DMS 273 (cell line): ENCODE results near the gene ADM5.

ENCODE experiments used
- DNase-seq: peaks from one replicate; lab custom pipeline; 2025; ENCODE audit not compliant: unreplicated experiment; lab: John Stamatoyannopoulos, UW

ADM5 gene

DNA sequence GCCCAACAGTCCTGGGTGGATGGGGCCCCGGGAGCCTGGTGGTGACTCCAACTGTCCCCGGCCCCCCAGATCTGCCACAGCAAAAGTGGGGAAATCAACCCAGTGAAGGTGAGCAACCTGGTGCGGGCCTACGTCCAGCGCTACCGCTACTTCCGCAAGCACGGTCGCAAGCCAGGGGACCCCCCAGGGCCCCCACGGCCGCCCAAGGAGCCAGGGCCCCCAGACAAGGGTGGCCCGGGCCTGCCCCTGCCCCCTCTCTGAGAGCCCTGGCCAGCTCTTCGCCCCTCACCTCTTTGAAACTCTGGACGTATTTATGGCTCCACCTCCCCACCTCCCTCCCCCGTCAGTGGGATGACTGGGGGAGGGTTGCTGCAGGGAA lies 31.3 kb upstream of the ADM5 start:
- no peak for DNase-seq

GRCh38 chr19:49658566-49659442 lies 30.6 kb upstream of the ADM5 start:
- DNase-seq = no peak

DNA sequence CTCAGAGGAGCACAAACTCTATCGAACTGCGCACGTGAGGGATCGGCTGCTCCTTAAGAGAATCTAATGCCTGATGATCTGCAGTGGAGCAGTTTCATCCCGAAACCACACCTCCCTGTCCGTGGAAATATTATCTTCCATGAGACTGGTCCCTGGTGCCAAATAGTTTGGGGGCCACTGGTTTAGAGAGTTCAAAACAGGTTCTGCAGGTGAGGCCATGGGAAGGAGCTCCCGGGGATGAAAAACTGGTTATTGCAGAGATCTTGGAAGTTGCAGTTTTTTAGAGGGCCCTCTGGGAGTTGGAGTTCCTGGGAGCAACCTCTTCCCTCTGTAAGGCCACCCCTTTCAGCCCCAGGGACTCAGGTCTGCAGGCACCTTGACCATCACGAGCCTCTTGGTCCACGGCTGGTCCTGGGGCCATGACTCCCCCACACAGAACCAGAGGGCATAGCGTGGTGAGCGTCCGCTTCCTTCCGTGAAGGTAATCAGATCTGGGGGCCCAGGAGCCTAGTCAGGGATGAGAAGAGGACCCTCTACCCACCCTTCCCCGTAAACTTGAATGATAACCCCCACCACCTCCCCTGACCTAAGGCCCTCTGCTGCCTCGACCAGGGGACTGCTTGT lies 28.9 kb upstream of the ADM5 start:
- no peak for DNase-seq

- no peak for DNase-seq
Measured at GRCh38 chr19:49662011-49662410, 27.4 kb upstream of the ADM5 start.

- DNase-seq = no peak
Measured at GRCh38 chr19:49663224-49663623, 26.2 kb upstream of the ADM5 start.

DNA sequence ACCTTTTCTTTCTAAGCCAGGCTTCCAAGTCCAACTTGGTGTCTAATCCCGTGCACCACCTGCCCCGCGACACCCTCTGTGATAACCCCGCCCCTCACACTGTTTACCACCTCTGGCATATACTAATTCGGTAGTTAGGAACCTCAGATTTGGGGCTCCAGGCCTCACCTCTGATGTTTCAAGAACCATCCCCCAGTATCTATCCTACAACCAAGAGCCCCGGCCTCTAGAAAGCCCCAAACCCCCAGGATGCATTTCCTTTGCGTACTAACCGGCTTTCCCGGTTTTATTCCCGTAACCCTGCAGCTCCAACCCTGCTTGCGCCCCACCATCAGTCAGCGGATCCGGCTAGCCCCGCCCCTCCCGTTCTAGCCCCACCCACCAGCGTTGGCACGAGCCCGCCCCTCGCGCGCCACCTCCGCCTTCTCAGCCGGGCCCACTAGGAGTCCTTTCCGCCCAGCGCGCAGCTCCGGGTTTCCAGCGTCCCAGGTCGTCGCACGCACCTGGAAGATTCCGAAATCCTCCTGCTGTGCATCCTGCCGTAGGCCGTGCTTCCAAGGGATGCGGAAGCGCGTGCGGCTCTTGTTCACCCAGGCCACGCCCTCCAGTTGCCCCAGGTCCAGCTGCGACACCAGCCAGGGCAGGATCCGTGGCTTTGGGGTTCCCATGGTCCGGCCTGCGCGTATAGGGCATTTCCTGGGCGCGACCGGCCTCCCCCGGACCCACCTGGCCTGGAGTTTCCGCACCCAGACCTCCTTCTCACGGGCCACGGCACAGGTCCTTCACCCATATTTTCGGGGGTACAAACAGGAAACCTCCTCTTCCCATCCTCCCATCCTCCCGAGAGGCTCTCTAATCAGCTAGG lies 25.0 kb upstream of the ADM5 start:
- peak; percentile 93 for DNase-seq

DNA sequence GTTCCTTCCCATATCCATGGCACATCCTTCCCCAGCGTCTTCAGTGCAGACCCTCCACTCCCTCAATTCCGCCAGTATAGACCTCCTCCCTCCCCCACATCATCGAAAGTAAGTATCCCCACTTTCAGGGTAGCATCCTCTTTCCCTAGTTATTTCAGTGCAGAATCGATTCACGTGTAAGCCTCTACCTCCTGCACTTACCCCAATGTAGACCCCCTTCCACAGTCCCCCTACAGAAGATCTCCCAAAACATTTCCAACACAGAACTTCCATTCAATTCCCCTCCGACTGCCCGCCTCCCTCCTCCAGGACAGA lies 24.4 kb upstream of the ADM5 start:
- no peak for DNase-seq

GRCh38 chr19:49665351-49666119 lies 23.9 kb upstream of the ADM5 start, which contains the start of the genes BCL2L12 and IRF3:
BCL2L12 (plus strand) TSS chr19:49665933; CDS start chr19:49666693, 760 bp downstream.
IRF3 (minus strand) TSS chr19:49665857; CDS start chr19:49664838, 1,019 bp downstream.
- DNase-seq = peak; percentile 99

- peak; percentile 85 for DNase-seq
Measured at GRCh38 chr19:49666120-49666444, 23.3 kb upstream of the ADM5 start.

DNA sequence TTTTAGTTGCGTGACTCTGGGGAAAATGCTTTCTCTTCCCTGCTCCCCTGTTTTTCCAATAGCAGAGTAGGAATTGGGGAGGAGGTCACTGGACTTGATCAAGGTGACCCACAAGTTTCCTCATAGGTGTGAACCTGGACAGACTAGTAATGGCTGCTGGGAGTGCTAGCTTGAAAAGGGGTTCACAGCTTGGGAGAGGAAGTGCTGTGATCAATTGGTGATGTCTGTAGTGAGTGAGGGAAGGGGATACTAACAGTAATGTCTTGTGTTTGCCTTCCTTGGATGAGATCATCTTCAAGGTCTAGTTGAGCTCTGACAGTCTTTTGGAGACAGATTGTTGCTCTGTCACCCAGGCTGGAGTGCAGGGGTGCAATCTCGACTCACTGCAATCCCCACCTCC lies 21.9 kb upstream of the ADM5 start:
- no peak for DNase-seq

GRCh38 chr19:49669516-49669915 lies 19.9 kb upstream of the ADM5 start:
- DNase-seq = no peak

DNA sequence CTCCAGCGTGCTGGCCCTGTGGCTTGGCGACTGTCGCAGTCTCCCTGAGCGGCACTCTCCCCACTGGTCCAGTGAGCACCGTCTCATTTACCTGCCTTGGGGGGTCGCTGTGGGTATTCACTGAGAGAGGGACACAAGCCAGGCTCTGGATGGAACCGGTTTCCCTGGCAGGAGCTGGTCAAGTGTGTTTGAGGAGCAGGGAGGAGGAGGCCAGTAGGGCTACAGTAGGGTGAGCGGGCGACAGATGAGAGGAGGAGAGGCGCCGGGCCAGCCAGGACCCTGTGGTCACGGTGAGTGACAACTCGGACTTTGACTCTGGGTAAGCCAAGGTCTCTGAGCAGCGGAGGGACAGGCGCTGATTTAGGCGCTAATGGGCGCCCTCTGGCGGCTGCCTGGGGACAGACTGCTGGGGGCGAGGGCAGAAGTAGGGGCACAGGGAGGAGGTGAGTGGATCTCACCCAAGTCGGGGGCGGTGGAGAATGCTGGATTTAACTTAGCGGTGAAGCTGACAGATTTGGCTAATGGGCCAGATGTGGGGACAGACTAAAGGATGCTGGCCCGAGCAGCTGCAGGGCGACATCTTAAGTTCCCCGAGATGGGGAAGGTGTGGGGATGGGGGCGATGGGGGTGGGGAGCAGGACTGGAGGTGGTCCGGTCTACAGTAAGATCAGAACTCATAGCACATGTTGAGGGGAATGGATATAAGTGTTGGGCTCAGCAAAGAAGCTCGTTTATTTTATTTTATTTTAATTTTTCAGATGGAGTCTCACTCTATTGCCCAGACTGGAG lies 17.1 kb upstream of the ADM5 start:
- DNase-seq = peak; percentile 89

DNA sequence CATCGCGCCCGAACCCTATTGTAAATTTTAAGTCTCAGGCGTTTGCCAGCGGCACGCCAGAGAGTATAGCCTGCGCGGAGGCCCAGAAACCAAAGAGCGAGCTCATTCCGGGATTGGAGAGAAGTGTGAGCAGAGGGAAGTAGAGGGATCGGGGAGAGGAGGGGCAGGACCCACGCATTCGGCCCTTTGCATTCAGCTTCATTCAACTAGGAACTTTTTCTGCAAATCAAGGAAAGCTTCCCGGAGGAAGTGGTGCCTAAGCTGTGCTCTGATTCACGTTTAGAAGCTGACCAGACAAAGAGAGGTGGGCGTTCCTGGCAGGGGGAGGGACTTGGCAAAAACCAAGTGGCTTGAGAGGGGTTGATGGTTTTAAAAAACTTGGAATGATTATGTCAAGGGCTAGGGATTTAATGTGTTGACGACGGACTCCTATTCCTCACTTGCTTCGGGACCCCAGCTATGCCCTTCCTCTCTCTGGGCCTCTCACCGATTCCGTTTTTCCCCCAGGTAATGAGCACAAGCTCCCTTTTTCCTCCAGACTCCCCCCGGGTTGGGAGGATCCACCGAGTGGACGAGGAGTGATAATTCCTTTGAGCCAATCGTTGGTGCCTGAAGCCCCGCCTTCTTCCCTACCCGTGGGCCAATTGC lies 13.1 kb upstream of the ADM5 start:
- DNase-seq = peak; percentile 96

GRCh38 chr19:49676784-49677230 lies 12.6 kb upstream of the ADM5 start:
- peak; percentile 100 for DNase-seq

DNA sequence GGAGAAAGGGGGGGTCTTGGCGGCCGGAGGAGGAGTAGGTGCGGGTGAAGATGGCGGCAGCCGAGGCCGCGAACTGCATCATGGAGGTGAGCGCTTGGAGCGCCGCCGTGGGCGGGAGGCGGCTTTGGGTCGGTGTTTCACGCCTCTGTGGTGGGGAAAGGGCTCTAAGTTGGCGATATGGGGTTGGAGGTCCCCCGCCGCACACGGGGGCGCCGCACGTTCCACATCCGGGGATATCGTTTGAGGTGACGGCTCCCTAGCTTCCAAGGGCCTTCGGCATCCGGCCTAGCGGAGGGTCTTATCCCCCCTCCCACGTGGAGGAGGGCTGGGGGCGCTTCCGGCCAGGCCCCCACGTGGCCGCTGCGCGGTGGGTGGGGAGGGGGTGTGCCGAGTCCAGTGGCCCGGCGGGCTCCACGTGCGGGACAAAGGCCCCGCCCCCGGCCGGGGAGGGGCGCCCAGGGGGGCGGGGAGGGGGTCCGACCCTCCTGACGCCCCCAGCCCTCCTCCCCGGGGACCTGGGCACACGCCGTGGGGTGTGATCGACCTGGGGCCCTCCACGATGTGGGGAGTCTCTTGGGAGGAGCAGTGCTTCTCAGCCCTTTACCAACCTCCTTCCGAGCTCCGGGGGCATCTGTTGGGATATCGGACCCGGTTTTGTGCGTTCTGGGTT lies 12.0 kb upstream of the ADM5 start, which contains the start of gene PRMT1:
PRMT1 (plus strand) TSS at position 41 of the 670 bp plus-strand sequence; CDS start at position 51, 10 bp downstream.
- peak; percentile 86 for DNase-seq

DNA sequence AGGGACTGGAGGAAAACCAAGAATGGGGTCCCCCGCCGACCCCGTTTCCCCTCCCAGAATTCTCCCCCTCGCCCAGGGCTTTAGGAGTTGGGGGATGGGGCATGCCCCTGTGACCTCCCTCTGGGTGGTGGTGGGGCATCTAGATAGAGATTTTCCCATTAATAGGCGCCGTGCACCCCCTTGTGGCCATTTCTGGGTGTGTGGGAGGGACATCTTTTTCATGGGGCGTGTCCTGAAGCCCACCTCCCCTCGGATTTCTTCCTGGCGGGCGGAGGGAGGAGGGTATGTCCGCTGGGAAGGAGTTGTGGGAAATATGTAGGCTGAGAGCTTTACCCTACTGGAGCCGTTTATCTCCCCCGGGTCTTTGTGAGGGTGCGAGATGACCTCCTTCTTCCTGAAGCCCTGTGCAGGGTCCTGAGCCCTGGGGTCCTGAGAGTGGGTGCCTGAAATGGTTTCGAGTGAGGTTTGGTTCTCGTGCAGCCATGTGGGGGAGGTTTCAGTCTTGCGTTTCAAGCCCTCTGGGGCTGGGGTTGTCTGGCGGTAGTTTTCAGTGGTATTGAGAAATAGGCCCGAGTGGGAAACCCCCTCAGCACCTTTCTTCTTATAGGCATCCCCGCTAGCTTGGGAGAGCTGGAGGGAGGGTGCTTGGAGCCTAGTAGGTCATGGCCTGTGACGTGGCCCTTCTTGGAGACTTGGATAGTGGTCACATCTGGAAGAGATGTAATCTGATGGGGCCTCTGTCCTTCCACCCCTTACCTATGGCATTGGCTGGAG lies 11.3 kb upstream of the ADM5 start:
- DNase-seq = peak; percentile 95

DNA sequence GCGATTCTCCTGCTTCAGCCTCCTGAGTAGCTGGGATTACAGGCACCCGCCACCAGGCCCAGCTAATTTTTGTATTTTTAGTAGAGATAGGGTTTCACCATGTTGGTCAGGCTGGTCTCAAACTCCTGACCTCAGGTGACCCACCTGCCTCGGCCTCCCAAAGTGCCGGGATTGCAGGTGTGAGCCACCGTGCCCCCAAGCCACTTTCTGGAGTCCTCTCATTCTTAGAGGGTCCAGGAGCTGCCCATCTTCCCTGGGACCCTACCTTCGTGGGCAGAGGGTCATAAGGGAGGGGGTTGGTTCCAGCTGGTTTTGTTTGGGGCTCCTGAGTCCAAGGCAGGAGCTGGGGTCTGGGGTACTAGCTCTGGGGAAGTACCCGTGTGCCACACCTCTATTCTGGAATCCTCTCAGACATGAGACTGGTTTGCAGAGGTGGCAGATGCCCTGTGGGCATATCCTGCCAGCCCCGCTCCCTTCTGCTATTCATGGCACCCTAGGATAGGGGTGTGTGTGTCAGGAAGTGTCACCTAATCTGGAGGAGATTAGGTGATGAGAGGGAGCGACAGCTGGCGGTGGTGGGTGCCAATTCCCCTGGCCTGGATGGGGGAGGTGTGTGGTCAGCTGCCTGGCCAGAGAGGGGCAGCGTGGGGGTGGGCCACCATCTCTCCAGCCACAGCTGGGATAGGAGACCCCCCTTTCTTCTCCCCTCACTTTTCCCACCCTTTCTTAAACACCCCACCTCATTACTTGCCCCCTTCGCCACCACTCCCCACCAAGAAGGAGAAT lies 10.2 kb upstream of the ADM5 start:
- peak; percentile 64 for DNase-seq
